Heart left ventricle (tissue), 16 donors: ENCODE data around the gene RIPK4. TPM values are rescaled to one million over a fixed set of nuclear protein-coding genes. Genes with fewer than 3 reads are reported as not detected.

Source experiments
- ATAC-seq, 4 donors: fragments of 200-7000 bp; cut with Tn5 transposase; one replicate each; pipeline ENCODE4 v1.9.1; 2020 to 2022; ENCODE audit warnings: moderate library complexity in 4 of 4, mild to moderate bottlenecking in 3 of 4, moderate number of reproducible peaks in 1 of 4
- DNase-seq, 5 donors: peaks; one replicate each; pipeline ENCODE4 v3.0.0-alpha.2; 2020
- H3K27ac ChIP-seq, 12 donors: fragments of 200-600 bp; sonication (generic) in 4 of 12; one replicate each; pipeline versions ENCODE4 v1.5.0 to v1.8.0; 2016 to 2022; ENCODE audit warnings: mild to moderate bottlenecking in 2 of 12
- H3K27me3 ChIP-seq, 9 donors: fragments of 200-600 bp; sonication (generic) in 2 of 9; one replicate each; pipeline versions ENCODE4 v1.5.1 to v1.8.0; 2016 to 2022; ENCODE audit warnings: mild to moderate bottlenecking in 3 of 9
- H3K36me3 ChIP-seq, 9 donors: fragments of 200-600 bp; sonication (generic) in 2 of 9; one replicate each; pipeline versions ENCODE4 v1.5.0 to v1.8.0; 2018 to 2022; ENCODE audit warnings: mild to moderate bottlenecking in 2 of 9
- H3K4me1 ChIP-seq, 12 donors: fragments of 200-600 bp; sonication (generic) in 4 of 12; one replicate each; pipeline versions ENCODE4 v1.5.0 to v1.8.0; 2016 to 2022; ENCODE audit warnings: mild to moderate bottlenecking in 3 of 12
- H3K4me3 ChIP-seq, 12 donors: fragments of 200-600 bp; sonication (generic) in 4 of 12; one replicate each; pipeline versions ENCODE4 v1.5.0 to v1.8.0; 2017 to 2022; ENCODE audit warnings: mild to moderate bottlenecking in 9 of 12, moderate library complexity in 4 of 12
- H3K9me3 ChIP-seq, 12 donors: fragments of 200-600 bp; sonication (generic) in 4 of 12; one replicate each; pipeline versions ENCODE4 v1.5.0 to v1.8.0; 2016 to 2022; ENCODE audit warnings: mild to moderate bottlenecking in 1 of 12
- CTCF ChIP-seq, 12 donors: fragments of 200-600 bp; sonication (generic) in 4 of 12; IDR thresholded peaks; one replicate each; pipeline versions ENCODE4 v1.5.0 to v1.8.0; 2018 to 2022; ENCODE audit warnings: antibody characterized with exemption in 12 of 12, mild to moderate bottlenecking in 5 of 12
- POLR2A ChIP-seq, 2 donors: fragments of 450-650 bp; IDR thresholded peaks; one replicate each; pipeline ENCODE4 v1.6.1; 2017; ENCODE audit warnings: antibody characterized with exemption in 2 of 2, mild to moderate bottlenecking in 2 of 2, moderate library complexity in 2 of 2
- WGBS, 4 donors: extraction: QIAGEN DNeasy Blood & Tissue Kit in 2 of 4; methylation state at CpG; one replicate each; pipeline versions ENCODE4 v1.1.5 to v1.1.7; 2013 to 2018; 5-methylcytosine and 5-hydroxymethylcytosine counted together
- intact Hi-C, 10 donors: fragments of 100-400 bp; cut with DNase I; formaldehyde crosslinking; loops; one replicate each; pipeline versions ENCODE4 v1.11.1 to v1.14.2; 2022
- polyA plus RNA-seq, 2 donors: library from polyadenylated mRNA; stranded (reverse); fragments of 200-250 nt; gene quantifications; one replicate each; pipeline ENCODE4 v1.2.3, GENCODE V29; 2013
- total RNA-seq, 9 donors: library from RNA; depleted of rRNA in 2 of 9; stranded (reverse); fragments of >200 nt in 2 of 9; fragmentation: NEBNext Ultra II Directional in 3 of 9; extraction: Animal tissue kit (Norgen Biotek cat#: 25700) in 3 of 9; gene quantifications; one replicate each; pipeline versions ENCODE4 v1.1.0 to v1.2.4, GENCODE V29; 2016 to 2023
- donor health status: ischemic (EF 13 %, LVEDD 7.1; RV severe dilation, severe dysfunction).
- donor health status: healthy with polysubstance abuse.
- donor health status: DM: no; HTN: yes; CAD: no.
- donor health status: DM: no; HTN: no; CAD: no.
- donor health status: ischemic (EF 25% LVEDD 6.9; RV normal size, moderate dysfunction).
- donor health status: ischemic (EF 25% LVEDD 5.7; RV mildly dilated, moderate dysfunction).
- donor health status: healthy.
- donor health status: DM: yes; HTN: yes; CAD: no.
- donor health status: ischemic (EF 35%, LVEDD 5.7; RV mildly dilated, moderate dysfunction).
- donor health status: nonischemic (EF 11% LVEDD 7.7; RV severe dilation, severe dysfunction).
- donor health status: DM: yes; HTN: yes; CAD: no.
- donor health status: PGD.
- donor health status: ischemic (EF 29% LVEDD 5.4; RV normal size, mild dysfunction).
- donor health status: nonischemic (EF 23%, LVEDD 6.1; RV moderate dilation, normal function).

RIPK4 gene
- total and polyA plus RNA-seq, 11 donors: 0.04 to 2.0 (median 0.08) TPM; not detected in 2

- no peak overlapping the region for H3K4me3 ChIP-seq
- no peaks in the 10 kb centered on the region for H3K36me3 ChIP-seq
- no peak for DNase-seq
- intact Hi-C loops: loop anchor here in 1 of 10 donors (10.0 kb wide), 1 partner anchor 58 kb away; no protein-coding TSS in a partner anchor
- no peak for ATAC-seq
- no peak for TF ChIP-seq CTCF (IDR thresholded peaks at IDR 0.05)
- no peak for TF ChIP-seq POLR2A (IDR thresholded peaks at IDR 0.05)
- H3K27me3 ChIP-seq: peaks cover 4 to 60% (median 30%) of the 10 kb centered on the region in 9 donors
- no peaks in the 10 kb centered on the region for H3K9me3 ChIP-seq
- WGBS, 4 donors: 44 to 50% (median 49%) methylated on average over 9 of the region's 9 CpGs
- H3K27ac ChIP-seq: no peak overlapping the region
- no peaks in the 10 kb centered on the region for H3K4me1 ChIP-seq
Observed at GRCh38 chr21:41712730-41713129, 54.1 kb downstream of the RIPK4 start.

GRCh38 chr21:41712201-41712600, 54.7 kb downstream of the RIPK4 start:
- intact Hi-C loops: loop anchor here in 1 of 10 donors (10.0 kb wide), 1 partner anchor 57 kb away; no protein-coding TSS in a partner anchor
- ATAC-seq (no peak), DNase-seq (no peak)
- no peak overlapping the region for H3K27ac ChIP-seq
- H3K9me3 ChIP-seq: no peaks in the 10 kb centered on the region
- no peak for TF ChIP-seq CTCF (IDR thresholded peaks at IDR 0.05)
- TF ChIP-seq POLR2A (IDR thresholded peaks at IDR 0.05): no peak
- H3K4me3 ChIP-seq: no peak overlapping the region
- peaks cover 4 to 58% (median 30%) of the 10 kb centered on the region in 9 donors for H3K27me3 ChIP-seq
- H3K36me3 ChIP-seq: no peaks in the 10 kb centered on the region
- 33 to 46% (median 43%) methylated on average over 18 of the region's 18 CpGs for WGBS, 4 donors
- no peaks in the 10 kb centered on the region for H3K4me1 ChIP-seq

- Histone ChIP-seq H3K4me3 (no peak overlapping the region), H3K36me3 (no peaks in the 10 kb centered on the region), H3K9me3 (peaks cover 0 to 2% (median 0%) of the 10 kb centered on the region in 12 donors), H3K27ac (no peak overlapping the region), H3K27me3 (peaks cover 4 to 55% (median 30%) of the 10 kb centered on the region in 9 donors), H3K4me1 (no peaks in the 10 kb centered on the region)
- intact Hi-C loops: loop anchor here in 1 of 10 donors (10.0 kb wide), 1 partner anchor 57 kb away; no protein-coding TSS in a partner anchor
- no peak for TF ChIP-seq POLR2A (IDR thresholded peaks at IDR 0.05)
- TF ChIP-seq CTCF (IDR thresholded peaks at IDR 0.05): no peak
- no peak for ATAC-seq
- 61 to 68% (median 65%) methylated on average over 13 of the region's 13 CpGs for WGBS, 4 donors
- DNase-seq: no peak
Observed at GRCh38 chr21:41711416-41712007, 55.3 kb downstream of the RIPK4 start.

- no peak for DNase-seq
- no peak for ATAC-seq
- Histone ChIP-seq H3K4me3 (no peak overlapping the region), H3K4me1 (no peaks in the 10 kb centered on the region), H3K9me3 (peaks cover 0 to 2% (median 0%) of the 10 kb centered on the region in 12 donors), H3K27ac (no peak overlapping the region), H3K36me3 (no peaks in the 10 kb centered on the region), H3K27me3 (peaks cover 4 to 49% (median 30%) of the 10 kb centered on the region in 9 donors)
- intact Hi-C loops: loop anchor here in 1 of 10 donors (10.0 kb wide), 1 partner anchor 56 kb away; no protein-coding TSS in a partner anchor
- TF ChIP-seq POLR2A (IDR thresholded peaks at IDR 0.05) (no peak), CTCF (IDR thresholded peaks at IDR 0.05) (no peak)
- WGBS, 4 donors: 64 to 80% (median 69%) methylated on average over 8 of the region's 8 CpGs
Observed at GRCh38 chr21:41710823-41711160, 56.1 kb downstream of the RIPK4 start.
